DND-41 (cell line): ENCODE measurements around the gene NFE2L1.

Source experiments
- ATAC-seq: fragments of 200-7000 bp; cut with Tn5 transposase; 3 replicates; pipeline ENCODE4 v1.9.1; 2021; ENCODE audit warnings: low read depth; ENCODE audit not compliant: insufficient read depth
- DNase-seq: peaks from one replicate; pipeline ENCODE4 v3.0.0-alpha.2; 2020
- H2AFZ ChIP-seq: 2 replicates; pipeline ENCODE4 v1.6.0; 2012; ENCODE audit warnings: low read depth, low read length
- H3K27ac ChIP-seq: 2 replicates; pipeline ENCODE4 v1.5.1; 2012; ENCODE audit warnings: low read length, inconsistent platforms
- H3K27me3 ChIP-seq: fragments of 200-600 bp; sonication (generic); 2 replicates; pipeline ENCODE4 v1.6.0; 2012; ENCODE audit warnings: low read length, mild to moderate bottlenecking, inconsistent platforms; ENCODE audit not compliant: insufficient read depth, poor library complexity
- H3K36me3 ChIP-seq: 2 replicates; pipeline ENCODE4 v1.5.1; 2012; ENCODE audit warnings: low read length, inconsistent platforms; ENCODE audit not compliant: insufficient read depth
- H3K4me1 ChIP-seq: 2 replicates; pipeline ENCODE4 v1.5.1; 2012; ENCODE audit warnings: mild to moderate bottlenecking, low read length; ENCODE audit not compliant: insufficient read depth
- H3K4me2 ChIP-seq: 2 replicates; pipeline ENCODE4 v1.6.0; 2012; ENCODE audit warnings: mild to moderate bottlenecking, moderate library complexity, low read length, inconsistent platforms; ENCODE audit not compliant: insufficient read depth
- H3K4me3 ChIP-seq, 2 experiments: fragments of 200-600 bp in 1 of 2; shearing (Covaris generic) in 1 of 2; 2 replicates each; pipeline ENCODE4 v1.5.1; 2012 to 2016; ENCODE audit warnings: inconsistent platforms in 2 of 2, low read length in 2 of 2, mild to moderate bottlenecking in 2 of 2, low read depth in 1 of 2, moderate library complexity in 1 of 2
- H3K79me2 ChIP-seq: 2 replicates; pipeline ENCODE4 v1.6.0; 2012; ENCODE audit warnings: low read length, inconsistent platforms; ENCODE audit not compliant: insufficient read depth
- H3K9ac ChIP-seq: 2 replicates; pipeline ENCODE4 v1.6.0; 2012; ENCODE audit warnings: low read depth, mild to moderate bottlenecking, inconsistent platforms, low read length, moderate library complexity
- H3K9me3 ChIP-seq: 2 replicates; pipeline ENCODE4 v1.5.1; 2012; ENCODE audit warnings: low read length, moderate library complexity, mild to moderate bottlenecking, inconsistent platforms; ENCODE audit not compliant: insufficient read depth, severe bottlenecking
- H4K20me1 ChIP-seq: 2 replicates; pipeline ENCODE4 v1.6.0; 2012; ENCODE audit warnings: low read length; ENCODE audit not compliant: insufficient read depth
- CTCF ChIP-seq: IDR thresholded peaks from 2 replicates; pipeline ENCODE4 v1.5.1; 2012; ENCODE audit warnings: borderline replicate concordance, low read length, moderate library complexity, mild to moderate bottlenecking; ENCODE audit not compliant: poor library complexity, severe bottlenecking; ENCODE audit errors: extremely low read depth
- EZH2 ChIP-seq: IDR thresholded peaks from 3 replicates; pipeline ENCODE4 v1.6.1; 2012; ENCODE audit warnings: borderline replicate concordance, low read depth, mild to moderate bottlenecking, moderate library complexity, low read length, inconsistent platforms; ENCODE audit not compliant: severe bottlenecking

The NFE2L1 gene

GRCh38 chr17:48002266-48002915 is 45.8 kb upstream of the NFE2L1 start:
- H3K36me3 ChIP-seq: no peaks in the 10 kb centered on the region
- peak overlapping the region; percentile 68 for H2AFZ ChIP-seq
- ATAC-seq (peak; percentile 40; the same call in 1 of the 3 replicates), DNase-seq (no peak)
- peaks cover 4% of the 10 kb centered on the region; the same call in 1 of the 2 replicates for H4K20me1 ChIP-seq
- H3K4me3 ChIP-seq: no peak overlapping the region
- no peaks in the 10 kb centered on the region for H3K9me3 ChIP-seq
- H3K27me3 ChIP-seq: no peaks in the 10 kb centered on the region
- H3K27ac ChIP-seq: no peak overlapping the region
- no peak for TF ChIP-seq CTCF
- TF ChIP-seq EZH2: no peak
- no peak overlapping the region for H3K4me2 ChIP-seq
- no peaks in the 10 kb centered on the region for H3K79me2 ChIP-seq
- H3K4me1 ChIP-seq: peaks cover 10% of the 10 kb centered on the region
- no peak overlapping the region for H3K9ac ChIP-seq

- peak overlapping the region; percentile 68 for H2AFZ ChIP-seq
Measured at GRCh38 chr17:48002916-48003416, 45.2 kb upstream of the NFE2L1 start.

GRCh38 chr17:48003417-48004151 is 44.6 kb upstream of the NFE2L1 start:
- no peak for TF ChIP-seq CTCF
- TF ChIP-seq EZH2: no peak
- Histone ChIP-seq H3K27me3 (no peaks in the 10 kb centered on the region), H3K4me3 (no peak overlapping the region), H2AFZ (no peak overlapping the region), H3K27ac (no peak overlapping the region), H4K20me1 (peaks cover 4% of the 10 kb centered on the region; the same call in 1 of the 2 replicates), H3K4me2 (no peak overlapping the region), H3K36me3 (no peaks in the 10 kb centered on the region), H3K4me1 (peaks cover 10% of the 10 kb centered on the region), H3K79me2 (no peaks in the 10 kb centered on the region), H3K9ac (no peak overlapping the region), H3K9me3 (no peaks in the 10 kb centered on the region)
- ATAC-seq (no peak), DNase-seq (no peak)

More at GRCh38 chr17:48002916-48003416, 45.2 kb upstream of the NFE2L1 start:
- ATAC-seq: no peak
- H3K27me3 ChIP-seq: no peaks in the 10 kb centered on the region
- TF ChIP-seq CTCF: no peak
- no peak for TF ChIP-seq EZH2
- no peak overlapping the region for H3K27ac ChIP-seq
- no peak overlapping the region for H3K4me2 ChIP-seq
- no peaks in the 10 kb centered on the region for H3K36me3 ChIP-seq
- H3K79me2 ChIP-seq: no peaks in the 10 kb centered on the region
- DNase-seq: no peak
- no peaks in the 10 kb centered on the region for H3K9me3 ChIP-seq
- peaks cover 10% of the 10 kb centered on the region for H3K4me1 ChIP-seq
- H3K9ac ChIP-seq: no peak overlapping the region
- peaks cover 4% of the 10 kb centered on the region; the same call in 1 of the 2 replicates for H4K20me1 ChIP-seq
- no peak overlapping the region for H3K4me3 ChIP-seq
